NCI-H69 (cell line): ENCODE measurements around the gene GPATCH1.
"Not testable (repeated sequence)": the region's sequence is repeated elsewhere in the genome, so short reads cannot be mapped to it uniquely, and the experiment has no call there.

Source experiments
- DNase-seq: peaks from one replicate; lab custom pipeline; 2025; lab: John Stamatoyannopoulos, UW

GPATCH1 gene

GRCh38 chr19:33118643-33119042, 37.7 kb downstream of the GPATCH1 start:
- no peak for DNase-seq

- DNase-seq = no peak
Observed at GRCh38 chr19:33124207-33125098, 43.5 kb downstream of the GPATCH1 start.

DNA sequence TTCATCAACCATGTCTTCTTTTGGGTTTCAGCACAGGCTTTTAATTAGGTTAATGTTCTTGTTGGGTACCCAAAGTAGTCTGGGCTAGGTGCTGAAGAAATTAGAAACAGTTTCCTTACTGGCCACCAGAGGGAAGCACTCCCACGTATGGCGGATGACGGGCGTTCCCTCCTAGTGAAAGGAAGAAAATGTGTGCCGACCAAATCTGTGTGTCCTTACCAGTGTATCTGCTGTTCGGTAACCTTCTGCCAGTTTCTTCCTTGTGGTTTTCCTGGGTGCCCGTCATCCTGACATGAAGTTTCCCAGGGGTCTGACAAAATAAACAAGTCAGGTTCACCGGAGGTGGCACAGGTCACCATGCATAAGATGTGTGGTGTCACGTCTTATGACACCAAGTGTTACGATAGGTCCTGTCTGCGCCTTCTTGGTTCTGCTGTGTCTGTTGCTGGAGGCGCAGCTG, 45.0 kb downstream of the GPATCH1 start:
- peak; percentile 68 for DNase-seq

DNA sequence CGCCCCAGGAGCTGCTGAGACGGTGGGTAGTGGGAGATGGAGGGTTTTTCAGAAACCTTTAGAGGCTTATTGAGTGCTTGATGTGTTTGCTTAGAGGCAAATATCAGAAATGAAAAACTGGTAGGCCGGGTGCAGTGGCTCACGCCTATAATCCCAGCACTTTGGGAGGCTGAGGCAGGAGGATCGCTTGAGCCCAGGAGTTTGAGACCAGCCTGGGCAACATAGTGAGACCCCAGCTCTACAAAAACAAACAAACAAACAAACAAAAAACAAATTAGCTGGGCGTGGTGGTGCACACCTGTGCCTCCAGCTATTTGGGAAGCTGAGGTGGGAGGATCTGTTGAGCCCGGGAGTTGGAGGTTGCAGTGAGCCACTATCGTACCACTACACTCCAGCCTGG, 45.7 kb downstream of the GPATCH1 start:
- DNase-seq = not testable (repeated sequence)

GRCh38 chr19:33129901-33130300, 48.9 kb downstream of the GPATCH1 start:
- no peak for DNase-seq

DNA sequence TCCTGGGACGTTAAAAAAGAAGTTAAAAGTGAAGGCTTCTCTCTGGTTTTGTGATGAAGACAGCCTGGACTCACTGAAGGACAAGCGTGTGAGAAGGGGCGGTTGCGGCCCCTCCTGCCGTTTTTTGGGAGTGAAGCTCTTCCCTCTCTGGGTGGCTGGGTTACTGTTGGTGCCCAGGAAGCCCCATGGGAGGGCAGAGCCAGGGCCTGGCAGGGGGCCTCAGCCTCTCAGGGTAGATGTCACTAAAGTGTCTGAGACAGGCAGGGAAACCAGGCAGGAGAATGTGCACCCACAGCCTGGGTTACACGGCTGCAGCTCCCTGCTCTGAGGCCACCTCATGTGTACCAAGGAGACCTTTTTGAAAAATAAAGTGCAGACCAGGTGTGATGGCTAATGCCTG, 49.5 kb downstream of the GPATCH1 start:
- no peak for DNase-seq

- DNase-seq = no peak
Observed at GRCh38 chr19:33132021-33132420, 51.0 kb downstream of the GPATCH1 start, which contains the start of gene WDR88. Gene WDR88, plus strand, starts transcription at chr19:33132114. Its CDS starts 56 bp downstream, at chr19:33132170.

GRCh38 chr19:33132425-33132824, 51.4 kb downstream of the GPATCH1 start:
- no peak for DNase-seq

DNA sequence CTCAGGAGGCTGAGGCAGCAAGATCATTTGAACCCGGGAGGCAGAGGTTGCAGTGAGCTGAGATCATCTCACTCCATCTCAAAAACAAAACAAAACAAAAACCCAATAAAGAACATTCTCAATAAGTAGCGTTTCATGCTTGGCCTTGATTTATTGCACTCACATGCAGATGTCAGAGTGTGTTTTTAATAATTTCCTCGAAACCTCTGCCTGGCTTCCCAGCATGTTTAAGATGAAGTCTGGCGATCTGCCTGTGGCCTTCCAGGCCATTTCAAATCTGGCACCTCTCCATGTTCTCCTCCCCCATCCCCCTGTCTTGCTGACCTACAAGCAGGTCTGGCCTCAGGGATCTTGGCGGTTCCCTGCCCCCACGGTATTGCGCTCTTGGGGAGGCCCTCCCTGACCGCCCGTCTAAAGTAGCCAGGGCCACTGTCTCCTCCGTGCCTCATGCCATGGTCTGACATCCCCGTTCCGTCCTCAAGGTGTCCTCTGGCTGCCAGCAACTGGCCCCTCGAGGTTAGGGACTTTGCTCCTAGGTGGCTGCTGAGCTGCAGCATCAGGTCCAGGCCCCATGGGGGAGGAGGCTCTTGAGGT, 52.6 kb downstream of the GPATCH1 start:
- peak; percentile 29 for DNase-seq

DNA sequence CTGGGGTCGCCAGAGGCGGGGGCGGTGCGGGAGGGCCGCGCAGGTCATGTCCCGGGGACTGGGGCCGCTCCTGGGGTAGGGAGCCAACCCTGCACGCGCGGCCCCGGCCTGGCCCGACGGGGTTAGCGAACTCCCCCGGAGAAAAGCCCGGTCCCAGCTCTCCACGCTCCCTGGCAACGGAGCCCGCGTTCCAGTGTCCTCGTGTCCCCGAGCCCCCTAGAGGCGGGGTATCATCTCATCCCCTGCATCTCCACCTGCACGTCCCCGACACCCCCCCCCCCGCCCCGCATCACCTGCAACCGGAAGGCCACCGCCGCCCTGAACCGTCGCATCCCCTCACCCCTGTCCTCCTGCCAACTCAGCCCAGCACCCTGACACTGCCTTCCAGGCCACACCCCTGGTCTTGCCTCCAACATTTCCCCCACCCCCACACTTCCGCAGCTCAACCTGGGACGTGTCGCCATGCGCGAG, 53.6 kb downstream of the GPATCH1 start:
- DNase-seq = peak; percentile 70

DNA sequence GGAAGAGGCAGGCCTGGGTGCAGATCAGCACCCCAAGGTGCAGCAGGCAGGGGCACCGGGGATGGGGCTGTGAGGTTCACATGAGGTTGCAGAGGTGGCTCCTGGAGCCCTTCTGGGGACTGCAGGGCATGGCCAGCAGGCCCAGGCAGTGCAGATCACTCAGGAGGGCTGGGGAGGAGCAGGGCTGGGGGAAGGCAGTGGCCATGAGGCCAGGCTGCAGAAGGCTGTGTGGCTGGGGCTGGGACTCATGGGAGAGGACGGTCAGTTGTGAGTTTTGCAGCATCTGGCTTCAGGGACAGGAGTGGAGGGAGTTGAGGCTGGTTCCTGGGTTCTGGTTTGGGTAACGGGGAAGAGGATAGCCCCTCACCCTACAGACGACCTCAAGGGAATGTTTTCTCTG, 58.2 kb downstream of the GPATCH1 start:
- DNase-seq = no peak

- peak; percentile 68 for DNase-seq
Observed at GRCh38 chr19:33143897-33144405, 63.0 kb downstream of the GPATCH1 start.

GRCh38 chr19:33146209-33146608, 65.2 kb downstream of the GPATCH1 start:
- no peak for DNase-seq

DNA sequence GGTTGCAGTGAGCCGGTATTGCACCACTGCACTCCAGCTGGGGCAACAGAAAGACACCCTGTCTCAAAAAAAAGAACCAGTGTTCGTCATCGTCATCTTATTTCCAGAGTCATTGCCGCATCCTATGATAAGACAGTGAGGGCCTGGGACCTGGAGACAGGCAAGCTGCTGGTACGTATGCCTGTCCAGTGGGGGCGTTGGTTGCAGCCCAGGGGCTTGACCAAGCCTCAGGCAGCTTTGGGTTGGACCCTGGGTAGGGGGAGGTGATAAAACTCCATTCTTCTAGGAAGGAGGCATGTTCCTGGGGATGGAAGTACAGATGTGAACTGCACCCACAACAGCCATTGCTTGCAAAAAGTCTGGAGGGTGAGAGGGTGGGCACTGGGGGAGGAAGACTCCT, 66.6 kb downstream of the GPATCH1 start:
- DNase-seq = no peak

DNA sequence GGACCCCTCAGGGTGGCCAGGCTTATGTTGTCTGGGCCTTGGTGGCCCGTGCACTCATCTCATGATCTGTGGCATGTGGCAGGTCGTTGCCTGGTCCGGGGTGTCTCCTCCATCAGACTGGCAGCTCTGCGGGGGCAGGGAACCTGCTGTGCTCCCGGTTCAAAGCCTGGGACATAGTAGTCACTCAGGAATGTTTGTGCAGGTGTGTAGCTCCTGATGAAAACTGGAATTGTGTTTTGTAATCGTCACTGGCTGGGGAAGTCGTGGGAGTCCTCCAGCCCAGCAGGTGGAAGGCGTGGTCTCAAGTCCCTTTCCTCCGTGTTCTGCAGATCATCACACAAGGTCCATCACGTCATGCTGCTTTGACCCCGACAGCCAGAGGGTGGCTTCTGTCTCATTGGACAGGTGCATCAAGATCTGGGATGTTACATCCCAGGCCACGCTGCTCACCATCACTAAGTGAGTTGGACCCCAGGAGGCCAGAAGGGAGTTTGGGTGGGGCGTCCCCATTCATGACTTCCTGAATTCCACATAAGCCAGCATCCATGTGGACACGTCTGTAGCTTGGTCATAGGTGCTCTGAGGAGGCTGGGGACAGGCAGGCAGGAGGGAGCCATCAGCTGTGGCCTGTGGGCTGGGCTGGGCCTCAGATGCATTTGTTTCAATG, 70.0 kb downstream of the GPATCH1 start:
- DNase-seq = no peak

- DNase-seq = no peak
Observed at GRCh38 chr19:33152176-33152575, 71.2 kb downstream of the GPATCH1 start.

DNA sequence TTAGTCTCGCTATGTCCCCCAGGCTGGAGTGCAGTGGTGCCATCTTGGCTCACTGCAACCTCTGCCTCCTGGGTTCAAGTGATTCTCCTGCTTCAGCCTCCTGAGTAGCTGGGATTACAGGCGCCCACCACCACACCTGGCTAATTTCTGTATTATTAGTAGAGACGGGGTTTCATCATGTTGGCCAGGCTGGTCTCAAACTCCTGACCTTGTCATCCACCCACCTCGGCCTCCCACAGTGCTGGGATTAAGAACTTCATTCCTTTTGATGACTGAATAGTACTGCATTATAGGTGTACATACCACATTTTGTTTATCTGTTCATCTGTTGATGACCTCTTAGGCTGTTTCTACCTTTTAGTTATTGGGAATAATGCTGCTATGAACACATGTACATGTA, 71.6 kb downstream of the GPATCH1 start:
- not testable (repeated sequence) for DNase-seq

DNA sequence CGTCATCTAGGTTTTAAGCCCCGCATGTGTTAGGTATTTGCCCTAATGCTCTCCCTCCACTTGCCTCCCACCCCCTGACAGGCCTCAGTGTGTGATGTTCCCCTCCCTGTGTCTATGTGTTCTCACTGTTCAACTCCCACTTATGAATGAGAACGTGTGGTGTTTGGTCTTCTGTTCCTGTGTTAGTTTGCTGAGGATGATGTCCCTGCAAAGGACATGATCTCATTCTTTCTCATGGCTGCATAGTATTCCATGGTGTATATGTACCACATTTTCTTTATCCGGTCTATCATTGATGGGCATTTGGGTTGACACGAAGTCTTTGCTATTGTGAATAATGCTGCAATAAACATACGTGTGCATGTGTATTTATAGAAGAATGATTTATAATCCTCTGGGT, 73.3 kb downstream of the GPATCH1 start:
- DNase-seq = not testable (repeated sequence)

- no peak for DNase-seq
Observed at GRCh38 chr19:33156334-33156733, 75.4 kb downstream of the GPATCH1 start.

DNA sequence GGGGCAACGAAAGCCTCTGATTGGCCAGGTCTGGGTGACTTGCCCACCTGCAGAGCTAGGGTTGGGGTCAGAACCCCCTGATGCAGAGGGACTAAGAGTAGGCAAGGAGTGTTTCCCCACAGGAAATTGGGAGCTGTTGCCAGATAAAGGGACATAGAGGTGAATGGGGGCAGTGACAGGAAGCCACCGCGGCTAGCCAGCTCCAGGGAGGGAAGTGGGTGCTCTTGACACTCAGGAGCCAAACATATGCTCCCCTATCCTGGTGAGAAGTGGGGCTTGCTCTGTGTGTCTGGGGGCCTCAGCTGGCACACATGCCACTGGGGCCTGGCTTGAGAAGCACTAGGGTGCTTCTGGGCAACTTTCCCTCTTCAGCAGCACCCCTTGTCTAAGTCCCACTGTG, 76.9 kb downstream of the GPATCH1 start:
- no peak for DNase-seq

DNA sequence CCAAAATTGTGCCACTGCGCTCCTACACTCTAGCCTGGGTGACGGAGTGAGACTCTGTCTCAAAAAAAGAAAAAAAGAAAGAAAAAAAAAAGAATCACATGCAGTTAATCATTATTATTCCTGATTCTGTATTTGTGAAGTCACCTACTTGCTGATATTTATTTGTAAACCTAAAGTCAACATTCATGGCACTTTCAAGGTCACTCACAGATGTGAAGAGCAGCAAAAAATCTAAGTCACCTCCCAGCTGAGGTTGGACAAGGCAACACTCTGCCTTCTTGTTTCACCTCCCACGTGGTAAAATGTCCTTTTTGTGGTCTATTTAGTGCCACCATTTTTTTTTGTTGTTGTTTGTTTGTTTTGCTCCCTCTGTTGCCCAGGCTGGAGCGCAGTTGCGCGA, 77.4 kb downstream of the GPATCH1 start:
- DNase-seq = no peak

- DNase-seq = no peak
Observed at GRCh38 chr19:33159149-33159548, 78.2 kb downstream of the GPATCH1 start.
